ENCODE results near the gene ASTN2. TPM values are rescaled to one million over a fixed set of nuclear protein-coding genes. Genes with fewer than 3 reads are reported as not detected.

ASTN2 gene
- total RNA-seq, 1 donor from 2014 or later = 13.6 TPM

DNA sequence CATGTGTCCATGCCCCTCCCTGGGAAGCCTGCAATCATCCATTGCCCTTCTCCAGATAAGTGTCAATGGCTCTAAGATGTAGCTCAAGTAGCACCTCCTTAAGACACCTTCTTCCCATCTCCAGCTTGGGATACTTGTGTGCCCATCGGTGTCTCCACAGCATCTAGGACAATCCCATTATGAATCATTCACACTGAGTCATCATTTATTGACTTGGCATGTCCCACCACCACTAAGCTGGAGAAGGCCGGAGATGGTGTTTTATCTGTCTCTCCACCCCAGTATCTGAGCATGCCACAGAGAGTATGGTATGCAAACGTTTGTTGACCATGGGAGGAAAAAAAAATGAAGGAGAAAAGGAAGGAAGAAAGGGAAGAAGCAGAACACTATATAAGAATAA lies 385.5 kb downstream of the ASTN2 start:
- Histone ChIP-seq H3K9ac (ENCODE audit: low read length) (no peak overlapping the region), H3K27ac (ENCODE audit: low read depth, low read length) (no peak overlapping the region), H3K79me2 (ENCODE audit: insufficient read depth, low read length) (no peaks in the 10 kb centered on the region), H3K4me1 (ENCODE audit: insufficient read depth, low read length) (no peaks in the 10 kb centered on the region), H3K9me3 (ENCODE audit: insufficient read depth, low read depth, low read length) (no peaks in the 10 kb centered on the region), H4K20me1 (ENCODE audit: insufficient read depth, low read length) (no peaks in the 10 kb centered on the region), H3K4me3 (ENCODE audit: insufficient read depth, low read depth, low read length) (no peak overlapping the region), H3K4me2 (ENCODE audit: low read length) (no peak overlapping the region), H3K27me3 (ENCODE audit: insufficient read depth, low read length) (no peaks in the 10 kb centered on the region), H2AFZ (ENCODE audit: low read depth, low read length) (no peak overlapping the region), H3K36me3 (ENCODE audit: insufficient read depth, low read length) (no peaks in the 10 kb centered on the region)
- FAIRE-seq (no peak), DNase-seq (ENCODE audit: low read depth) (no peak)
- H3K4me3 Mint-ChIP-seq (ENCODE audit: unreplicated experiment) = no peak overlapping the region
- H3K9me3 Mint-ChIP-seq (ENCODE audit: unreplicated experiment) = no peaks in the 10 kb centered on the region
- H3K27ac Mint-ChIP-seq (ENCODE audit: unreplicated experiment) = no peak overlapping the region
- TF ChIP-seq, protein P1, sequence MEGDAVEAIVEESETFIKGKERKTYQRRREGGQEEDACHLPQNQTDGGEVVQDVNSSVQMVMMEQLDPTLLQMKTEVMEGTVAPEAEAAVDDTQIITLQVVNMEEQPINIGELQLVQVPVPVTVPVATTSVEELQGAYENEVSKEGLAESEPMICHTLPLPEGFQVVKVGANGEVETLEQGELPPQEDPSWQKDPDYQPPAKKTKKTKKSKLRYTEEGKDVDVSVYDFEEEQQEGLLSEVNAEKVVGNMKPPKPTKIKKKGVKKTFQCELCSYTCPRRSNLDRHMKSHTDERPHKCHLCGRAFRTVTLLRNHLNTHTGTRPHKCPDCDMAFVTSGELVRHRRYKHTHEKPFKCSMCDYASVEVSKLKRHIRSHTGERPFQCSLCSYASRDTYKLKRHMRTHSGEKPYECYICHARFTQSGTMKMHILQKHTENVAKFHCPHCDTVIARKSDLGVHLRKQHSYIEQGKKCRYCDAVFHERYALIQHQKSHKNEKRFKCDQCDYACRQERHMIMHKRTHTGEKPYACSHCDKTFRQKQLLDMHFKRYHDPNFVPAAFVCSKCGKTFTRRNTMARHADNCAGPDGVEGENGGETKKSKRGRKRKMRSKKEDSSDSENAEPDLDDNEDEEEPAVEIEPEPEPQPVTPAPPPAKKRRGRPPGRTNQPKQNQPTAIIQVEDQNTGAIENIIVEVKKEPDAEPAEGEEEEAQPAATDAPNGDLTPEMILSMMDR (IDR thresholded peaks at IDR 0.05; ENCODE audit: insufficient read depth, low read depth, low read length) = no peak
- no peak for TF ChIP-seq EZH2 (IDR thresholded peaks at IDR 0.05; ENCODE audit: insufficient read depth, low read length)
- H3K36me3 Mint-ChIP-seq (ENCODE audit: low read depth, unreplicated experiment) = no peaks in the 10 kb centered on the region
- H3K4me1 Mint-ChIP-seq (ENCODE audit: low read depth, unreplicated experiment) = no peaks in the 10 kb centered on the region
- peaks cover 5% of the 10 kb centered on the region for H3K27me3 Mint-ChIP-seq (ENCODE audit: low read depth, unreplicated experiment)

DNA sequence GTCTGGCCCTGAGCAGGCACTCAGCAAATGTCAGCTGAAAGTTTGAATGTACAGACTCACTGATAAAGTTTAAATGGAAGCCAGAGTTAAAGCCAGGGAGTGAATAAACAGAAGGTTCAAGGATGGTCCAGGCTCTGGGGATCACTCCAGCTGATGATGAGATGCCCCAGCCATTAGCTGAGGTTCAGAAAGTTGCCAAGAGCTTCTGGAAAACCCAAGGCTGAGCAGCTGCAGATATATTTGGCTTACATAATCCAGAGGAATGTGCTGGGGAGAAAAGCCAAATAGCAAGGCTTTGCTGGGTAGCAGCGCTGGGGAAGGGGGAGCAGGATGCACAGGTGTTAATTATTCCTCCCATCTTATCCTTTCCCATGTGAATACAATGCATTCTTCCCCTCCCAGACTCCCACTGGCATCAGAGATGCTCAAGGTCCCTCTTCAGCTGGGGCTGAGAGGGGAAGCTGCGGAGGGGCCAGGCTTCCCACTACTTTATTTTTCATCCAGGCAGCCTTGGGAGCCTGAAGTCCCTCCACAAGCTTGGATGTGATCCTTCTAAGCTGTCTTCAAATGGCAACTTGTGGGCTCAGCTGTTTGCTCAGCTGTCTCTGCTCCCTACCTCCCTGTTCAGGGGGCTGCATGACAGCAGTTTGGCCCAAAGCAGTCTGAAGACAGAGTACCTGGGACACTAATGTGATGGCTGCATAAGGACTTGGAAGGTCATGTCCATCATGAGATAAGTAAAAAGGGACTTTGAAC lies 386.6 kb downstream of the ASTN2 start:
- Histone ChIP-seq H2AFZ (ENCODE audit: low read depth, low read length) (no peak overlapping the region), H3K9me3 (ENCODE audit: insufficient read depth, low read depth, low read length) (no peaks in the 10 kb centered on the region), H3K9ac (ENCODE audit: low read length) (no peak overlapping the region), H3K4me3 (ENCODE audit: insufficient read depth, low read depth, low read length) (no peak overlapping the region), H3K79me2 (ENCODE audit: insufficient read depth, low read length) (no peaks in the 10 kb centered on the region), H4K20me1 (ENCODE audit: insufficient read depth, low read length) (no peaks in the 10 kb centered on the region), H3K27ac (ENCODE audit: low read depth, low read length) (no peak overlapping the region), H3K4me2 (ENCODE audit: low read length) (no peak overlapping the region), H3K36me3 (ENCODE audit: insufficient read depth, low read length) (no peaks in the 10 kb centered on the region), H3K4me1 (ENCODE audit: insufficient read depth, low read length) (no peaks in the 10 kb centered on the region), H3K27me3 (ENCODE audit: insufficient read depth, low read length) (no peaks in the 10 kb centered on the region)
- no peak for FAIRE-seq
- H3K27ac Mint-ChIP-seq (ENCODE audit: unreplicated experiment) = no peak overlapping the region
- H3K4me3 Mint-ChIP-seq (ENCODE audit: unreplicated experiment) = no peak overlapping the region
- no peaks in the 10 kb centered on the region for H3K4me1 Mint-ChIP-seq (ENCODE audit: low read depth, unreplicated experiment)
- H3K27me3 Mint-ChIP-seq (ENCODE audit: low read depth, unreplicated experiment) = peaks cover 5% of the 10 kb centered on the region
- TF ChIP-seq, protein P1 (IDR thresholded peaks at IDR 0.05; ENCODE audit: insufficient read depth, low read depth, low read length) = no peak
- TF ChIP-seq EZH2 (IDR thresholded peaks at IDR 0.05; ENCODE audit: insufficient read depth, low read length) = no peak
- no peak for DNase-seq (ENCODE audit: low read depth)
- H3K9me3 Mint-ChIP-seq (ENCODE audit: unreplicated experiment) = no peaks in the 10 kb centered on the region
- no peaks in the 10 kb centered on the region for H3K36me3 Mint-ChIP-seq (ENCODE audit: low read depth, unreplicated experiment)

DNA sequence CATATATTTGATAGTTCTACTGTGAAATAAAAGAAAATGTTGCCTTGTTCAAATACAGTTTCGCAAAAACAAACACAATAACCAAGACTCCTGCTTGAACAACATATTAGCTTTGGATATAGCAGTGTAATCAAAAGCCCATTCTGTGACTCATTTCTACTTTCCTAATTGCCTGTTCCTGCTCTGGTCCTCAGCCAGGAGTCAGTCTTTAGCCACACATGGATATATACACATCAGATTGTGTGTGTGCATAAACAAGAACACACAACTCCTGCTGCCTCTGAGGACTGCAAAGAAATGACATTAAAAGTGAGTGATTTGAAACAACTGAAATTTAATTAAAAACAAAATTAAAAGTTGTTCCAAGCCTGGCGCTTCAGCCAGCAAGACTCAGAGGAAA lies 393.0 kb downstream of the ASTN2 start:
- Histone ChIP-seq H3K4me2 (ENCODE audit: low read length) (no peak overlapping the region), H3K36me3 (ENCODE audit: insufficient read depth, low read length) (no peaks in the 10 kb centered on the region), H3K9me3 (ENCODE audit: insufficient read depth, low read depth, low read length) (no peaks in the 10 kb centered on the region), H3K4me1 (ENCODE audit: insufficient read depth, low read length) (no peaks in the 10 kb centered on the region), H3K27ac (ENCODE audit: low read depth, low read length) (no peak overlapping the region), H2AFZ (ENCODE audit: low read depth, low read length) (no peak overlapping the region), H3K9ac (ENCODE audit: low read length) (no peak overlapping the region), H4K20me1 (ENCODE audit: insufficient read depth, low read length) (no peaks in the 10 kb centered on the region), H3K79me2 (ENCODE audit: insufficient read depth, low read length) (no peaks in the 10 kb centered on the region), H3K27me3 (ENCODE audit: insufficient read depth, low read length) (no peaks in the 10 kb centered on the region), H3K4me3 (ENCODE audit: insufficient read depth, low read depth, low read length) (no peak overlapping the region)
- Mint-ChIP-seq H3K4me3 (ENCODE audit: unreplicated experiment) (no peak overlapping the region), H3K27ac (ENCODE audit: unreplicated experiment) (no peak overlapping the region), H3K4me1 (ENCODE audit: low read depth, unreplicated experiment) (no peaks in the 10 kb centered on the region), H3K27me3 (ENCODE audit: low read depth, unreplicated experiment) (no peaks in the 10 kb centered on the region), H3K36me3 (ENCODE audit: low read depth, unreplicated experiment) (no peaks in the 10 kb centered on the region), H3K9me3 (ENCODE audit: unreplicated experiment) (no peaks in the 10 kb centered on the region)
- TF ChIP-seq EZH2 (IDR thresholded peaks at IDR 0.05; ENCODE audit: insufficient read depth, low read length) = no peak
- TF ChIP-seq, protein P1 (IDR thresholded peaks at IDR 0.05; ENCODE audit: insufficient read depth, low read depth, low read length) = no peak
- DNase-seq (ENCODE audit: low read depth) (no peak), FAIRE-seq (no peak)
